B cell (primary cell): ENCODE results near the gene AGPAT3. TPM values are rescaled to one million over a fixed set of nuclear protein-coding genes. Genes with fewer than 3 reads are reported as not detected.

Experiments
- ATAC-seq: fragments of 200-7000 bp; cut with Tn5 transposase; one replicate; pipeline ENCODE4 v1.10.0; 2021; ENCODE audit warnings: low read depth, mild to moderate bottlenecking, moderate number of reproducible peaks, moderate library complexity
- CTCF ChIA-PET: fragments of 350-600 bp; sonication (Branson Sonifier 250); formaldehyde crosslinking; loops from one replicate; lab custom pipeline; 2021; ENCODE audit warnings: antibody characterized with exemption, inconsistent platforms; lab: Charles Lee
- POLR2A ChIA-PET: fragments of 350-600 bp; sonication (Branson Sonifier 250); formaldehyde crosslinking; loops from one replicate; lab custom pipeline; 2021; ENCODE audit warnings: antibody characterized with exemption; lab: Charles Lee
- DNase-seq: peaks from one replicate; pipeline ENCODE4 v3.0.0; 2013
- H2AFZ ChIP-seq: 2 replicates; pipeline ENCODE4 v1.6.1; 2012; ENCODE audit warnings: mild to moderate bottlenecking, low read depth, low read length; ENCODE audit not compliant: insufficient read depth, poor library complexity, severe bottlenecking
- H3K27ac ChIP-seq, 2 donors: 1 replicate in 1 of 2; 2 replicates in 1 of 2; pipeline ENCODE4 v1.5.1; 2012 to 2013; ENCODE audit warnings: low read length in 2 of 2, mild to moderate bottlenecking in 2 of 2, moderate library complexity in 1 of 2
- H3K27me3 ChIP-seq, 4 experiments: fragments of 200-600 bp in 1 of 4; sonication (generic) in 1 of 4; replicated peaks in 1 of 4; 1 replicate in 2 of 4; 2 replicates in 2 of 4; pipeline versions ENCODE4 v1.6.1 to v1.7.0; 2013 to 2016; ENCODE audit warnings: low read length in 3 of 4, mild to moderate bottlenecking in 2 of 4, mixed read lengths in 1 of 4, moderate library complexity in 1 of 4; ENCODE audit not compliant: insufficient read depth in 4 of 4, control insufficient read depth in 3 of 4; ENCODE audit errors: control extremely low read depth in 1 of 4
- H3K36me3 ChIP-seq, 2 experiments: replicated peaks in 1 of 2; 1 replicate in 1 of 2; 2 replicates in 1 of 2; pipeline versions ENCODE4 v1.6.1 to v1.7.1; 2013; ENCODE audit warnings: low read length in 1 of 2; ENCODE audit not compliant: insufficient read depth in 2 of 2, control insufficient read depth in 1 of 2; ENCODE audit errors: control extremely low read depth in 1 of 2, extremely low read depth in 1 of 2
- H3K4me1 ChIP-seq, 2 donors: fragments of 200-600 bp in 1 of 2; sonication (generic) in 1 of 2; 1 replicate in 1 of 2; 2 replicates in 1 of 2; pipeline versions ENCODE4 v1.5.1 to v1.6.1; 2013 to 2017; ENCODE audit warnings: low read length in 2 of 2; ENCODE audit not compliant: control insufficient read depth in 2 of 2, insufficient read depth in 2 of 2
- H3K4me2 ChIP-seq: replicated peaks from 2 replicates; pipeline ENCODE3; 2012; ENCODE audit warnings: mild to moderate bottlenecking, low read depth, low read length; ENCODE audit not compliant: poor library complexity, severe bottlenecking
- H3K4me3 ChIP-seq, 5 experiments: fragments of 200-600 bp in 1 of 5; sonication (generic) in 1 of 5; 1 replicate in 3 of 5; 2 replicates in 2 of 5; pipeline versions ENCODE4 v1.5.1 to v1.7.0; 2011 to 2016; ENCODE audit warnings: low read length in 4 of 5, mild to moderate bottlenecking in 4 of 5, low read depth in 2 of 5, control low read depth in 1 of 5, moderate library complexity in 1 of 5; ENCODE audit not compliant: insufficient read depth in 1 of 5; ENCODE audit errors: control extremely low read depth in 1 of 5, extremely low read depth in 1 of 5
- H3K79me2 ChIP-seq: fragments of 200-600 bp; sonication (generic); one replicate; pipeline ENCODE4 v1.6.0; 2016; ENCODE audit warnings: low read length; ENCODE audit not compliant: control insufficient read depth, insufficient read depth
- H3K9ac ChIP-seq: fragments of 200-600 bp; sonication (generic); 2 replicates; pipeline ENCODE4 v1.6.1; 2017; ENCODE audit warnings: mild to moderate bottlenecking, low read length, moderate library complexity
- H3K9me3 ChIP-seq, 3 donors: one replicate each; pipeline versions ENCODE4 v1.6.1 to v1.7.1; 2013; ENCODE audit warnings: low read length in 2 of 3; ENCODE audit not compliant: control insufficient read depth in 2 of 3, insufficient read depth in 1 of 3; ENCODE audit errors: control extremely low read depth in 1 of 3
- H4K20me1 ChIP-seq: 2 replicates; pipeline ENCODE4 v1.6.0; 2012; ENCODE audit warnings: mild to moderate bottlenecking, low read length; ENCODE audit not compliant: insufficient read depth, control insufficient read depth, poor library complexity, severe bottlenecking
- H3K27ac Mint-ChIP-seq: one replicate; pipeline ENCODE4 v1.8.0; 2021; ENCODE audit warnings: mixed read lengths
- H3K27me3 Mint-ChIP-seq: one replicate; pipeline ENCODE4 v1.8.0; 2021; ENCODE audit warnings: mixed read lengths
- H3K4me1 Mint-ChIP-seq: one replicate; pipeline ENCODE4 v1.8.0; 2021; ENCODE audit warnings: mixed read lengths
- H3K4me3 Mint-ChIP-seq: one replicate; pipeline ENCODE4 v1.8.0; 2021; ENCODE audit warnings: mixed read lengths
- H3K9me3 Mint-ChIP-seq: one replicate; pipeline ENCODE4 v1.8.0; 2022; ENCODE audit warnings: mixed read lengths; ENCODE audit not compliant: insufficient read depth
- EZH2 ChIP-seq: IDR thresholded peaks from 2 replicates; pipeline ENCODE4 v1.6.1; 2012; ENCODE audit warnings: borderline replicate concordance, low read depth, mild to moderate bottlenecking, moderate library complexity, low read length; ENCODE audit not compliant: insufficient read depth, poor library complexity, severe bottlenecking
- WGBS: methylation state at CpG from one replicate; pipeline ENCODE4 v1.1.5; 2013; ENCODE audit warnings: missing lambda C conversion rate; ENCODE audit not compliant: insufficient coverage; 5-methylcytosine and 5-hydroxymethylcytosine counted together
- intact Hi-C: fragments of 100-400 bp; cut with micrococcal nuclease; formaldehyde crosslinking; loops from one replicate; pipeline ENCODE4 v1.10.0; 2022
- polyA plus RNA-seq: library from polyadenylated mRNA; depleted of rRNA; stranded (reverse); fragments of >200 nt; gene quantifications from 2 replicates; pipeline ENCODE4 v1.2.3, GENCODE V29; 2012
- total RNA-seq, 2 donors: library from RNA; stranded (reverse); fragments of 120-200 nt in 1 of 2; gene quantifications; 1 replicate in 1 of 2; 2 replicates in 1 of 2; pipeline versions ENCODE4 v1.2.3 to v1.2.4, GENCODE V29; 2013 to 2022
- TF ChIP-seq, protein P1 (sequence below): fragments of 200-600 bp; IDR thresholded peaks from one replicate; pipeline ENCODE4 v1.8.0; 2022; ENCODE audit warnings: antibody characterized with exemption, mild to moderate bottlenecking

Gene AGPAT3
- total and polyA plus RNA-seq, 2 donors (not counting 1 experiment from before 2014, with no cell fraction given) = 14.3 to 49.3 TPM

- ATAC-seq = peak; percentile 26
- H3K27me3 ChIP-seq = no peaks in the 10 kb centered on the region
- peak overlapping the region; percentile 67 for H3K9ac ChIP-seq
These were observed 586 bp upstream of the AGPAT3 start for GRCh38 chr21:43864313-43864961.

More at GRCh38 chr21:43864313-43864961, 586 bp upstream of the AGPAT3 start:
- Mint-ChIP-seq H3K27me3 (no peaks in the 10 kb centered on the region), H3K27ac (peak overlapping the region; percentile 10), H3K4me1 (peaks cover 41% of the 10 kb centered on the region), H3K9me3 (no peaks in the 10 kb centered on the region), H3K4me3 (peak overlapping the region; percentile 49)
- ChIA-PET CTCF (no interaction called here), POLR2A (no interaction called here)
- peak overlapping the region in 4 of 5 experiments; percentile 35 to 75 (median 67) for H3K4me3 ChIP-seq
- peak overlapping the region in 1 of 2 donors; percentile 2 for H3K27ac ChIP-seq
- WGBS = under 1% methylated on average over 57 of the region's 81 CpGs
- intact Hi-C loops = loop anchor here (5.0 to 10.0 kb wide), 3 partner anchors 50 to 1248 kb away; no protein-coding TSS in a partner anchor
- H3K79me2 ChIP-seq = peaks cover 30% of the 10 kb centered on the region
- DNase-seq = peak; percentile 72
- no peaks in the 10 kb centered on the region for H3K9me3 ChIP-seq
- H2AFZ ChIP-seq = peak overlapping the region; percentile 86
- peaks cover 9% of the 10 kb centered on the region for H4K20me1 ChIP-seq
- TF ChIP-seq EZH2 = no peak
- TF ChIP-seq, protein P1, sequence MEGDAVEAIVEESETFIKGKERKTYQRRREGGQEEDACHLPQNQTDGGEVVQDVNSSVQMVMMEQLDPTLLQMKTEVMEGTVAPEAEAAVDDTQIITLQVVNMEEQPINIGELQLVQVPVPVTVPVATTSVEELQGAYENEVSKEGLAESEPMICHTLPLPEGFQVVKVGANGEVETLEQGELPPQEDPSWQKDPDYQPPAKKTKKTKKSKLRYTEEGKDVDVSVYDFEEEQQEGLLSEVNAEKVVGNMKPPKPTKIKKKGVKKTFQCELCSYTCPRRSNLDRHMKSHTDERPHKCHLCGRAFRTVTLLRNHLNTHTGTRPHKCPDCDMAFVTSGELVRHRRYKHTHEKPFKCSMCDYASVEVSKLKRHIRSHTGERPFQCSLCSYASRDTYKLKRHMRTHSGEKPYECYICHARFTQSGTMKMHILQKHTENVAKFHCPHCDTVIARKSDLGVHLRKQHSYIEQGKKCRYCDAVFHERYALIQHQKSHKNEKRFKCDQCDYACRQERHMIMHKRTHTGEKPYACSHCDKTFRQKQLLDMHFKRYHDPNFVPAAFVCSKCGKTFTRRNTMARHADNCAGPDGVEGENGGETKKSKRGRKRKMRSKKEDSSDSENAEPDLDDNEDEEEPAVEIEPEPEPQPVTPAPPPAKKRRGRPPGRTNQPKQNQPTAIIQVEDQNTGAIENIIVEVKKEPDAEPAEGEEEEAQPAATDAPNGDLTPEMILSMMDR = no peak
- H3K36me3 ChIP-seq = no peaks in the 10 kb centered on the region
- peaks cover 13 to 34% of the 10 kb centered on the region in 2 donors for H3K4me1 ChIP-seq
- H3K4me2 ChIP-seq = peak overlapping the region; percentile 97
